GM23248 (cell line): ENCODE results near the gene KCNMA1.

ENCODE experiments used
- EZH2 ChIP-seq: fragments of 200-600 bp; sonication (generic); IDR thresholded peaks from 2 replicates; pipeline ENCODE4 v1.6.1; 2018; ENCODE audit warnings: antibody characterized with exemption, mild to moderate bottlenecking; ENCODE audit not compliant: insufficient read depth, poor library complexity, severe bottlenecking
- EZH2phosphoT487 ChIP-seq: fragments of 200-600 bp; sonication (generic); IDR thresholded peaks from 2 replicates; pipeline ENCODE4 v1.6.1; 2018; ENCODE audit warnings: antibody characterized with exemption, moderate library complexity, mild to moderate bottlenecking, low read depth; ENCODE audit not compliant: insufficient read depth

GRCh38 chr10:77001206-77001605 is 636.4 kb downstream of the KCNMA1 start:
- TF ChIP-seq EZH2 (no peak), EZH2phosphoT487 (no peak)
